ENCODE results near the gene HPS1. TPM values are rescaled to one million over a fixed set of nuclear protein-coding genes. Genes with fewer than 3 reads are reported as not detected.

Gene HPS1
- total RNA-seq, 1 donor from 2014 or later, result 51.7 TPM

GRCh38 chr10:98430427-98430826, 16.3 kb downstream of the HPS1 start:
- peaks cover 40% of the 10 kb centered on the region for H3K36me3 Mint-ChIP-seq
- H3K4me1 Mint-ChIP-seq, result no peaks in the 10 kb centered on the region
- H3K4me3 Mint-ChIP-seq, result no peak overlapping the region
- H3K27me3 Mint-ChIP-seq (ENCODE audit: low read depth), result no peaks in the 10 kb centered on the region
- H3K27ac Mint-ChIP-seq, result no peak overlapping the region
- no peak for DNase-seq (ENCODE audit: low spot score in 2 of 2, unreplicated experiment in 2 of 2)
- no peak for TF ChIP-seq CTCF (IDR thresholded peaks at IDR 0.05; ENCODE audit: unreplicated experiment)
- H3K9me3 Mint-ChIP-seq, result peaks cover 15% of the 10 kb centered on the region

- TF ChIP-seq CTCF (IDR thresholded peaks at IDR 0.05; ENCODE audit: unreplicated experiment), result no peak
- no peaks in the 10 kb centered on the region for H3K27me3 Mint-ChIP-seq (ENCODE audit: low read depth)
- H3K9me3 Mint-ChIP-seq, result peaks cover 15% of the 10 kb centered on the region
- H3K4me1 Mint-ChIP-seq, result no peaks in the 10 kb centered on the region
- DNase-seq (ENCODE audit: low spot score in 2 of 2, unreplicated experiment in 2 of 2), result no peak
- no peak overlapping the region for H3K27ac Mint-ChIP-seq
- no peak overlapping the region for H3K4me3 Mint-ChIP-seq
- peaks cover 37% of the 10 kb centered on the region for H3K36me3 Mint-ChIP-seq
Measured at GRCh38 chr10:98429320-98430072, 17.2 kb downstream of the HPS1 start.

GRCh38 chr10:98427011-98427515, 19.7 kb downstream of the HPS1 start:
- H3K27ac Mint-ChIP-seq, result no peak overlapping the region
- TF ChIP-seq CTCF (IDR thresholded peaks at IDR 0.05; ENCODE audit: unreplicated experiment), result no peak
- H3K4me1 Mint-ChIP-seq, result no peaks in the 10 kb centered on the region
- no peaks in the 10 kb centered on the region for H3K27me3 Mint-ChIP-seq (ENCODE audit: low read depth)
- no peak for DNase-seq (ENCODE audit: low spot score in 2 of 2, unreplicated experiment in 2 of 2)
- H3K4me3 Mint-ChIP-seq, result no peak overlapping the region
- peaks cover 18% of the 10 kb centered on the region for H3K36me3 Mint-ChIP-seq
- peaks cover 8% of the 10 kb centered on the region for H3K9me3 Mint-ChIP-seq

- Mint-ChIP-seq H3K4me3 (no peak overlapping the region), H3K27me3 (ENCODE audit: low read depth) (no peaks in the 10 kb centered on the region), H3K36me3 (peaks cover 6% of the 10 kb centered on the region), H3K4me1 (no peaks in the 10 kb centered on the region), H3K27ac (no peak overlapping the region), H3K9me3 (no peaks in the 10 kb centered on the region)
- no peak for DNase-seq (ENCODE audit: low spot score in 2 of 2, unreplicated experiment in 2 of 2)
- TF ChIP-seq CTCF (IDR thresholded peaks at IDR 0.05; ENCODE audit: unreplicated experiment), result peak; percentile 31
Measured at GRCh38 chr10:98425511-98426352, 21.0 kb downstream of the HPS1 start.

- Mint-ChIP-seq H3K9me3 (no peaks in the 10 kb centered on the region), H3K4me1 (no peaks in the 10 kb centered on the region), H3K4me3 (no peak overlapping the region), H3K27ac (no peak overlapping the region), H3K36me3 (peaks cover 3% of the 10 kb centered on the region), H3K27me3 (ENCODE audit: low read depth) (no peaks in the 10 kb centered on the region)
- TF ChIP-seq CTCF (IDR thresholded peaks at IDR 0.05; ENCODE audit: unreplicated experiment), result no peak
- DNase-seq (ENCODE audit: low spot score in 2 of 2, unreplicated experiment in 2 of 2), result no peak
Measured at GRCh38 chr10:98424295-98425254, 22.2 kb downstream of the HPS1 start.

All from mesothelial cell of epicardium (in vitro differentiated cells).